Mesendoderm (in vitro differentiated cells): ENCODE data around the gene SOX4.

Source experiments
- DNase-seq: peaks from one replicate; pipeline ENCODE4 v3.0.0; 2013
- H2AK5ac ChIP-seq: 2 replicates; pipeline ENCODE4 v1.6.1; 2013; ENCODE audit warnings: low read length, inconsistent platforms
- H2BK120ac ChIP-seq: 2 replicates; pipeline ENCODE4 v1.6.1; 2013; ENCODE audit warnings: low read depth, mild to moderate bottlenecking, low read length, moderate library complexity, mixed read lengths
- H2BK15ac ChIP-seq: replicated peaks from 2 replicates; pipeline ENCODE4 v1.6.1; 2013; ENCODE audit warnings: low read depth, mild to moderate bottlenecking, moderate library complexity
- H2BK5ac ChIP-seq: 2 replicates; pipeline ENCODE4 v1.6.1; 2013; ENCODE audit warnings: low read length, inconsistent platforms
- H3K18ac ChIP-seq: 2 replicates; pipeline ENCODE4 v1.6.1; 2013; ENCODE audit warnings: mild to moderate bottlenecking, low read length, mixed read lengths
- H3K23ac ChIP-seq: one replicate; pipeline ENCODE4 v1.6.1; 2013; ENCODE audit warnings: low read length
- H3K27ac ChIP-seq: 2 replicates; pipeline ENCODE4 v1.5.1; 2013; ENCODE audit warnings: low read depth, mild to moderate bottlenecking, inconsistent platforms, low read length, moderate library complexity
- H3K27me3 ChIP-seq: 2 replicates; pipeline ENCODE4 v1.6.1; 2013; ENCODE audit warnings: low read length, control low read depth, mild to moderate bottlenecking, inconsistent platforms; ENCODE audit not compliant: insufficient read depth, poor library complexity
- H3K36me3 ChIP-seq: 2 replicates; pipeline ENCODE4 v1.6.1; 2013; ENCODE audit warnings: low read length, inconsistent platforms; ENCODE audit not compliant: control insufficient read depth, insufficient read depth
- H3K4ac ChIP-seq: one replicate; pipeline ENCODE4 v1.6.1; 2013; ENCODE audit warnings: low read depth, mild to moderate bottlenecking, low read length, moderate library complexity
- H3K4me1 ChIP-seq: 2 replicates; pipeline ENCODE4 v1.6.1; 2013; ENCODE audit warnings: low read depth, low read length, inconsistent platforms; ENCODE audit not compliant: control insufficient read depth
- H3K4me2 ChIP-seq: 2 replicates; pipeline ENCODE4 v1.6.1; 2013; ENCODE audit warnings: low read length
- H3K4me3 ChIP-seq: 2 replicates; pipeline ENCODE4 v1.5.1; 2013; ENCODE audit warnings: mild to moderate bottlenecking, low read length
- H3K56ac ChIP-seq: one replicate; pipeline ENCODE4 v1.6.1; 2013; ENCODE audit warnings: low read length
- H3K79me1 ChIP-seq: 2 replicates; pipeline ENCODE4 v1.6.1; 2013; ENCODE audit warnings: low read length, inconsistent platforms
- H3K79me2 ChIP-seq: 2 replicates; pipeline ENCODE4 v1.6.1; 2013; ENCODE audit warnings: mild to moderate bottlenecking, low read length; ENCODE audit not compliant: control insufficient read depth, insufficient read depth
- H3K9ac ChIP-seq: 2 replicates; pipeline ENCODE4 v1.6.1; 2013; ENCODE audit warnings: low read length, inconsistent platforms
- H4K5ac ChIP-seq: one replicate; pipeline ENCODE4 v1.6.1; 2013; ENCODE audit warnings: low read length
- H4K8ac ChIP-seq: one replicate; pipeline ENCODE4 v1.6.1; 2013; ENCODE audit warnings: low read depth, mild to moderate bottlenecking, control low read depth, low read length, moderate library complexity
- WGBS: extraction: QIAGEN DNeasy Blood & Tissue Kit; methylation state at CpG from one replicate; pipeline ENCODE4 v1.1.7; 2013; ENCODE audit warnings: low lambda C conversion rate, missing lambda C conversion rate; ENCODE audit not compliant: insufficient coverage; ENCODE audit errors: extremely low coverage; 5-methylcytosine and 5-hydroxymethylcytosine counted together

SOX4 gene

GRCh38 chr6:21603082-21603952, 9.8 kb downstream of the SOX4 start:
- Histone ChIP-seq H3K56ac (no peak overlapping the region), H3K9ac (no peak overlapping the region), H3K79me1 (no peaks in the 10 kb centered on the region), H3K4ac (no peak overlapping the region), H3K27me3 (no peaks in the 10 kb centered on the region), H2BK5ac (no peak overlapping the region), H3K4me2 (no peak overlapping the region), H3K18ac (no peak overlapping the region), H3K79me2 (peaks cover 6% of the 10 kb centered on the region), H3K4me1 (no peaks in the 10 kb centered on the region), H4K8ac (no peak overlapping the region), H2AK5ac (no peak overlapping the region), H3K23ac (no peak overlapping the region), H3K27ac (no peak overlapping the region), H3K36me3 (no peaks in the 10 kb centered on the region), H2BK120ac (no peak overlapping the region), H2BK15ac (no peak overlapping the region), H3K4me3 (no peak overlapping the region), H4K5ac (no peak overlapping the region)
- WGBS = no CpG with 5 or more reads among the region's 5 CpGs
- DNase-seq = no peak

GRCh38 chr6:21604081-21604480, 10.5 kb downstream of the SOX4 start:
- Histone ChIP-seq H2AK5ac (no peak overlapping the region), H3K4ac (no peak overlapping the region), H3K4me2 (no peak overlapping the region), H3K4me3 (no peak overlapping the region), H2BK120ac (no peak overlapping the region), H3K56ac (peak overlapping the region; percentile 17), H3K36me3 (no peaks in the 10 kb centered on the region), H2BK15ac (no peak overlapping the region), H4K5ac (no peak overlapping the region), H3K18ac (no peak overlapping the region), H3K23ac (no peak overlapping the region), H3K27ac (no peak overlapping the region), H4K8ac (no peak overlapping the region), H2BK5ac (no peak overlapping the region), H3K4me1 (no peaks in the 10 kb centered on the region), H3K79me2 (peaks cover under 1% of the 10 kb centered on the region), H3K79me1 (no peaks in the 10 kb centered on the region), H3K9ac (no peak overlapping the region), H3K27me3 (no peaks in the 10 kb centered on the region)
- DNase-seq = no peak
- no CpG with 5 or more reads among the region's 3 CpGs for WGBS

- DNase-seq = no peak
- Histone ChIP-seq H3K4ac (no peak overlapping the region), H3K4me3 (no peak overlapping the region), H2BK5ac (no peak overlapping the region), H4K5ac (no peak overlapping the region), H3K9ac (no peak overlapping the region), H3K36me3 (no peaks in the 10 kb centered on the region), H3K79me2 (no peaks in the 10 kb centered on the region), H3K4me2 (no peak overlapping the region), H3K56ac (no peak overlapping the region), H3K18ac (no peak overlapping the region), H3K79me1 (no peaks in the 10 kb centered on the region), H3K23ac (no peak overlapping the region), H3K4me1 (no peaks in the 10 kb centered on the region), H3K27ac (no peak overlapping the region), H3K27me3 (no peaks in the 10 kb centered on the region), H2BK120ac (no peak overlapping the region), H2AK5ac (no peak overlapping the region), H2BK15ac (no peak overlapping the region), H4K8ac (no peak overlapping the region)
- WGBS = no CpG with 5 or more reads among the region's 4 CpGs
These were observed 11.6 kb downstream of the SOX4 start for GRCh38 chr6:21605166-21605565.

- no peak for DNase-seq
- no peak overlapping the region for H3K23ac ChIP-seq
- H3K9ac ChIP-seq = no peak overlapping the region
- no peak overlapping the region for H3K4me3 ChIP-seq
- H4K5ac ChIP-seq = no peak overlapping the region
- H3K4me1 ChIP-seq = no peaks in the 10 kb centered on the region
- no peaks in the 10 kb centered on the region for H3K36me3 ChIP-seq
- no peak overlapping the region for H3K56ac ChIP-seq
- no CpG with 5 or more reads among the region's 10 CpGs for WGBS
- no peaks in the 10 kb centered on the region for H3K79me1 ChIP-seq
- H2BK15ac ChIP-seq = no peak overlapping the region
- no peaks in the 10 kb centered on the region for H3K27me3 ChIP-seq
- no peak overlapping the region for H3K18ac ChIP-seq
- no peak overlapping the region for H3K27ac ChIP-seq
- no peak overlapping the region for H2BK120ac ChIP-seq
- H3K79me2 ChIP-seq = no peaks in the 10 kb centered on the region
- H4K8ac ChIP-seq = no peak overlapping the region
- H3K4me2 ChIP-seq = no peak overlapping the region
- H2BK5ac ChIP-seq = no peak overlapping the region
- H3K4ac ChIP-seq = no peak overlapping the region
- no peak overlapping the region for H2AK5ac ChIP-seq
These were observed 15.1 kb downstream of the SOX4 start for GRCh38 chr6:21608601-21609000.

- no peak overlapping the region for H2BK120ac ChIP-seq
- WGBS = no CpG with 5 or more reads among the region's 28 CpGs
- H3K27ac ChIP-seq = no peak overlapping the region
These were observed 16.4 kb downstream of the SOX4 start for GRCh38 chr6:21609881-21610329.

More at GRCh38 chr6:21609881-21610329, 16.4 kb downstream of the SOX4 start:
- Histone ChIP-seq H3K4ac (no peak overlapping the region), H2BK5ac (no peak overlapping the region), H3K79me1 (no peaks in the 10 kb centered on the region), H3K4me1 (no peaks in the 10 kb centered on the region), H3K9ac (no peak overlapping the region), H3K18ac (no peak overlapping the region), H3K56ac (no peak overlapping the region), H2BK15ac (no peak overlapping the region), H3K36me3 (no peaks in the 10 kb centered on the region), H4K8ac (no peak overlapping the region), H3K4me2 (no peak overlapping the region), H2AK5ac (no peak overlapping the region), H3K23ac (no peak overlapping the region), H3K27me3 (no peaks in the 10 kb centered on the region), H3K4me3 (no peak overlapping the region), H3K79me2 (no peaks in the 10 kb centered on the region), H4K5ac (no peak overlapping the region)
- no peak for DNase-seq
